SK-N-SH treated with all-trans-retinoic acid at 6 μM for 48 hours (cell line): ENCODE measurements around the gene SHISA2.

Experiments used
- ARNTL ChIP-seq: fragments of 450-650 bp; formaldehyde crosslinking; IDR thresholded peaks from 2 replicates; pipeline ENCODE4 v1.5.0; 2020; ENCODE audit warnings: low read depth, mild to moderate bottlenecking, moderate library complexity, borderline replicate concordance
- BACH2 ChIP-seq: fragments of 250-450 bp; sonication (Bioruptor Pico); IDR thresholded peaks from 2 replicates; pipeline ENCODE4 v1.9.0; 2021; ENCODE audit warnings: mild to moderate bottlenecking, borderline replicate concordance
- CREB5 ChIP-seq: fragments of 250-450 bp; sonication (Bioruptor Pico); IDR thresholded peaks from 2 replicates; pipeline ENCODE4 v1.5.1; 2020; ENCODE audit warnings: low read depth, mild to moderate bottlenecking, moderate library complexity
- CSDC2 ChIP-seq: fragments of 250-450 bp; sonication (Bioruptor Pico); IDR thresholded peaks from 2 replicates; pipeline ENCODE4 v1.5.0; 2020; ENCODE audit warnings: mild to moderate bottlenecking, moderate library complexity
- GLIS3 ChIP-seq: fragments of 250-450 bp; sonication (Bioruptor Pico); IDR thresholded peaks from 2 replicates; pipeline ENCODE4 v1.5.0; 2020; ENCODE audit warnings: mild to moderate bottlenecking, moderate library complexity
- ISL1 ChIP-seq: fragments of 250-450 bp; sonication (Bioruptor Pico); IDR thresholded peaks from 2 replicates; pipeline ENCODE4 v2.1.2; 2022; ENCODE audit warnings: mild to moderate bottlenecking, moderate library complexity
- PATZ1 ChIP-seq: fragments of 250-450 bp; sonication (Bioruptor Pico); IDR thresholded peaks from 2 replicates; pipeline ENCODE4 v1.8.0; 2020; ENCODE audit warnings: mild to moderate bottlenecking, moderate library complexity, borderline replicate concordance
- POU6F1 ChIP-seq: fragments of 250-450 bp; sonication (Bioruptor Pico); IDR thresholded peaks from 2 replicates; pipeline ENCODE4 v1.8.0; 2021; ENCODE audit warnings: low read depth, mild to moderate bottlenecking, moderate library complexity, borderline replicate concordance
- PPARA ChIP-seq: fragments of 250-450 bp; sonication (Bioruptor Pico); IDR thresholded peaks from 2 replicates; pipeline ENCODE4 v1.5.0; 2020; ENCODE audit warnings: mild to moderate bottlenecking, borderline replicate concordance
- TCF4 ChIP-seq: fragments of 250-450 bp; sonication (Bioruptor Pico); IDR thresholded peaks from 2 replicates; pipeline ENCODE4 v1.8.0; 2021; ENCODE audit warnings: mild to moderate bottlenecking, moderate library complexity, borderline replicate concordance
- TOX ChIP-seq: fragments of 250-450 bp; sonication (Bioruptor Pico); IDR thresholded peaks from 2 replicates; pipeline ENCODE4 v1.8.0; 2021; ENCODE audit warnings: mild to moderate bottlenecking, moderate library complexity, borderline replicate concordance
- ZFP3 ChIP-seq: fragments of 250-450 bp; sonication (Bioruptor Pico); IDR thresholded peaks from 2 replicates; pipeline ENCODE4 v1.5.0; 2020; ENCODE audit warnings: mild to moderate bottlenecking, moderate library complexity
- ZFP30 ChIP-seq: fragments of 450-650 bp; formaldehyde crosslinking; IDR thresholded peaks from 2 replicates; pipeline ENCODE4 v1.5.0; 2022; ENCODE audit warnings: mild to moderate bottlenecking, moderate library complexity
- ZNF8 ChIP-seq: fragments of 450-650 bp; formaldehyde crosslinking; IDR thresholded peaks from 2 replicates; pipeline ENCODE4 v1.5.0; 2020; ENCODE audit warnings: mild to moderate bottlenecking, moderate library complexity

- no peak for TF ChIP-seq TCF4 (CRISPR knock-in tag)
- no peak for TF ChIP-seq CSDC2 (CRISPR knock-in tag)
- TF ChIP-seq PATZ1 = no peak
- no peak for TF ChIP-seq POU6F1 (CRISPR knock-in tag)
- TF ChIP-seq GLIS3 (CRISPR knock-in tag) = no peak
- no peak for TF ChIP-seq ZFP3 (CRISPR knock-in tag)
- TF ChIP-seq BACH2 (CRISPR knock-in tag) = no peak
- TF ChIP-seq ZFP30 = no peak
- TF ChIP-seq ZNF8 = no peak
- TF ChIP-seq PPARA (CRISPR knock-in tag) = no peak
- TF ChIP-seq ISL1 (CRISPR knock-in tag) = no peak
- TF ChIP-seq CREB5 (CRISPR knock-in tag) = no peak
- no peak for TF ChIP-seq TOX (CRISPR knock-in tag)
- no peak for TF ChIP-seq ARNTL
Observed at GRCh38 chr13:26025771-26026170, 26.0 kb downstream of the SHISA2 start.
